ENCODE data around the gene LIN37. TPM values are rescaled to one million over a fixed set of nuclear protein-coding genes. Genes with fewer than 3 reads are reported as not detected.

LIN37 gene
- total and polyA plus RNA-seq, 2 of the 13 experiments (the other 11 are each of a cell fraction or from before 2014, with no cell fraction given): 6.3 to 8.7 TPM

DNA sequence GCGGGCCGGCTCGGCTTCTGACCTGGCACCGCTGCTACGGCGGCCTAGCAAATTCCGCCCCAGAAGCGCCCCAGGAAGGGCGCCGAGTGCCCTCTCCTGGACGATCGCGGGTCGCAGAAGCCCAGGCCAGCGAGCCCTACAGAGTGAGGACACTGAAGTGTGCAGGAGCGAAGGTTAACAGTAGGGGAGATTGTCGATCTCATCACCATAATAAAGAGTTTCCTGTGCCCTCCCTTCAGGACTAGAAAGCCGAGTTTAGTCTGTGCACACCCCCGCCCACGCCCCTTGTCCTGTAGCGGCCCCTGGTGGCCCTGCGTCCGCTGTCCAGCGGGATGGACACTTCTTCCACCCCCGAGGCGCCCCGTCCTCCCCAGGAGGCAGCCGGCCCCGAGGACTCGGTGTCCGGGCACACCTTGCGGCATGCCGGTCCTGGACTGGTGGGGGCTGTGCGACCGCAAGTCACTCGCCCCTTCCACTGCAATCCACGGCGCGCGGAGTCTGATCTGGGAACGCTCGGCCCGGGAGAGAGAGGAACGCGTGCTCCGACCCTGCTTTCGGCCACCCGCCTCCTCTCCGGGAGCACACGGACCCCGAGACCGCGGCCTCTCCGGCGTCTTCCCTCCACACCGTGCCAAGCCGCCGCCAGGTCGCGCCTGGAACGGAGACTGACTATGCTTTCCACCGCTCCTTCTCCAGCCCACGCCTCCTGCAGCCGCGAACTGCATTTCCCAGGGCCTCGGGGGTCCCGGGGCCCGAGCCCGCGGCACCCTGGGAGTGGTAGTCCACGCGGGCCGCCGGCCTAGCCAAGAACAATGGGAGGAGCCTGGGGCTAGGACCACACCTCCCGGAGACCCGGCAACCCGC, 31.3 kb upstream of the LIN37 start (continued):
- peak; percentile 36 for TF ChIP-seq MAX (IDR thresholded peaks at IDR 0.05)
- TF ChIP-seq ZNF724P (CRISPR knock-in tag; IDR thresholded peaks at IDR 0.05; ENCODE audit: borderline replicate concordance): peak; percentile 64; the same call in 1 of the 2 replicates
- TF ChIP-seq ZBTB3 (CRISPR knock-in tag; IDR thresholded peaks at IDR 0.05; ENCODE audit: borderline replicate concordance, low read depth): 0 out of 2 replicates have a peak, but pooled peaks have one; percentile 3
- TF ChIP-seq KDM6A (CRISPR knock-in tag; IDR thresholded peaks at IDR 0.05; ENCODE audit: low read depth): no peak
- TF ChIP-seq TBL1XR1 (IDR thresholded peaks at IDR 0.05; ENCODE audit: borderline replicate concordance, low read length, partially characterized antibody): no peak
- TF ChIP-seq KDM3A (CRISPR knock-in tag; IDR thresholded peaks at IDR 0.05; ENCODE audit: low read depth): peak; percentile 22; the same call in 1 of the 2 replicates
- TF ChIP-seq ZNF672 (CRISPR knock-in tag; IDR thresholded peaks at IDR 0.05): no peak
- TF ChIP-seq MTF1 (CRISPR knock-in tag; IDR thresholded peaks at IDR 0.05): no peak
- peak; percentile 22; the same call in 1 of the 2 replicates for TF ChIP-seq ZNF510 (CRISPR knock-in tag; IDR thresholded peaks at IDR 0.05; ENCODE audit: low read depth)
- no peak for TF ChIP-seq ZMYM2 (CRISPR knock-in tag; IDR thresholded peaks at IDR 0.05)
- TF ChIP-seq ZSCAN25 (CRISPR knock-in tag; IDR thresholded peaks at IDR 0.05): no peak; the same call in 1 of the 2 replicates
- TF ChIP-seq, protein P1, sequence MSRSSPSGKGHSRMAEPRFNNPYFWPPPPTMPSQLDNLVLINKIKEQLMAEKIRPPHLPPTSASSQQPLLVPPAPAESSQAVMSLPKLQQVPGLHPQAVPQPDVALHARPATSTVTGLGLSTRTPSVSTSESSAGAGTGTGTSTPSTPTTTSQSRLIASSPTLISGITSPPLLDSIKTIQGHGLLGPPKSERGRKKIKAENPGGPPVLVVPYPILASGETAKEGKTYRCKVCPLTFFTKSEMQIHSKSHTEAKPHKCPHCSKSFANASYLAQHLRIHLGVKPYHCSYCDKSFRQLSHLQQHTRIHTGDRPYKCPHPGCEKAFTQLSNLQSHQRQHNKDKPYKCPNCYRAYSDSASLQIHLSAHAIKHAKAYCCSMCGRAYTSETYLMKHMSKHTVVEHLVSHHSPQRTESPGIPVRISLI (CRISPR knock-in tag; IDR thresholded peaks at IDR 0.05; ENCODE audit: borderline replicate concordance): peak; percentile 6; the same call in 1 of the 2 replicates
- no peak for TF ChIP-seq ZNF557 (CRISPR knock-in tag; IDR thresholded peaks at IDR 0.05)
- peak; percentile 63; the same call in 1 of the 2 replicates for TF ChIP-seq TBP (CRISPR knock-in tag; IDR thresholded peaks at IDR 0.05)
- no peak for TF ChIP-seq MAFK (conservative IDR thresholded peaks at IDR 0.05 in 1 of 2, IDR thresholded peaks at IDR 0.05 in 1 of 2; ENCODE audit: low read length in 2 of 2)
- TF ChIP-seq SSRP1 (CRISPR knock-in tag; IDR thresholded peaks at IDR 0.05): no peak
- TF ChIP-seq SNAPC4 (CRISPR knock-in tag; IDR thresholded peaks at IDR 0.05): peak; percentile 74; the same call in 1 of the 2 replicates
- TF ChIP-seq ZNF296 (CRISPR knock-in tag; conservative IDR thresholded peaks at IDR 0.05): peak; percentile 94
